Measurements from ENCODE around the gene TAF11L12.
"Not testable (repeated sequence)": the region's sequence is repeated elsewhere in the genome, so short reads cannot be mapped to it uniquely, and the experiment has no call there.

TAF11L12 gene

GRCh38 chr5:17610092-17610491 is at the start of gene TAF11L12:
Gene TAF11L12 (plus strand): TSS chr5:17610392.
- DNase-seq (ENCODE audit: low spot score) = not testable (repeated sequence)

DNA sequence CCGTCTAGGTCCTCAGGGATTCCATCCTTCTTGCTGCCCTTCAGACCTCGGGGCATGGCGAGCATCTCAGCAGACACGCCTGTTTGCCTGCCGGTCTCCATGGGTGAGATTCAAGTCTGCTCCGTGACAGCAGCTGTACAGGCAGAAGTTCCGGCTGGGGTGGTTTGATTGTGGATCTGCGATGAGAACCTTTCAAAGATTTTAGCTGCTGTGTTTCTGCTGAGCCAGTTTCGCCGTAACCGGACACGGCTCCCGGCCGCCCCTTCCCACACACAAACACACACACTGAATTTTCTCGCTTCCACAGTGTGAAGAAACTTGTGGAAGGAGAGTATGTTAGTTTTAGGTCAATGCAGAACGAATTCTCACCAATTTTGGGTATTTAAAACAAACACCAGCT is 24.5 kb upstream of the TAF11L12 start, which contains the start of gene TAF11L7:
TAF11L7 (minus strand) TSS at position 101 of the 400 bp plus-strand sequence.
- not testable (repeated sequence) for DNase-seq (ENCODE audit: low spot score)

- not testable (repeated sequence) for DNase-seq (ENCODE audit: low spot score)
Observed at GRCh38 chr5:17590860-17591259, 19.3 kb upstream of the TAF11L12 start, which contains the start of gene TAF11L8. Gene TAF11L8 (minus strand): TSS chr5:17590960.

- not testable (repeated sequence) for DNase-seq (ENCODE audit: low spot score)
Observed at GRCh38 chr5:17594255-17594654, 15.9 kb upstream of the TAF11L12 start, which contains the start of gene TAF11L9. Gene TAF11L9 (minus strand): TSS chr5:17594394.

GRCh38 chr5:17597728-17598127 is 12.5 kb upstream of the TAF11L12 start, which contains the start of gene TAF11L10:
Gene TAF11L10 (minus strand): TSS chr5:17597828.
- not testable (repeated sequence) for DNase-seq (ENCODE audit: low spot score)

DNA sequence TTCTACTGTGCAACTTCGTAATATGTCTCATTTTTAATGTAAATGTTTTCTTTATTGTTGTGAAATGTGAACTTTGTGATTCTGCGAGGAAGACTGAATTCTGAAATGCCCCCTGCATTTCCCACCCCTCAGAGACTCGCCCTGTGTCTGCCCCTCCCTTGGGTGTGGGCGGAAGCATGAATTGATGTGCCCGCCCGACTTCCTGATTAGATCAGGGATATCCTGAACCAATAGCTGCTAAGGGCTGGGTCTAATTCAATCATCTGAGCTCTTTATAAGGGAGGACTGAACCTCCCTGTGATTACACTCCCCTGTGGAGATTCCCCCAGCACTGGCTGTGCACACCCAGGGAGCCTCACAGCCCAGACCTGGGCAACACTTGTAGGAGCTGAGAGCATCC is 6.3 kb upstream of the TAF11L12 start, which contains the start of gene TAF11L11:
TAF11L11 (plus strand) TSS at position 304 of the 400 bp plus-strand sequence.
- DNase-seq (ENCODE audit: low spot score) = not testable (repeated sequence)

- DNase-seq (ENCODE audit: low spot score) = no peak
Observed at GRCh38 chr5:17604951-17605350, 5.2 kb upstream of the TAF11L12 start.

DNA sequence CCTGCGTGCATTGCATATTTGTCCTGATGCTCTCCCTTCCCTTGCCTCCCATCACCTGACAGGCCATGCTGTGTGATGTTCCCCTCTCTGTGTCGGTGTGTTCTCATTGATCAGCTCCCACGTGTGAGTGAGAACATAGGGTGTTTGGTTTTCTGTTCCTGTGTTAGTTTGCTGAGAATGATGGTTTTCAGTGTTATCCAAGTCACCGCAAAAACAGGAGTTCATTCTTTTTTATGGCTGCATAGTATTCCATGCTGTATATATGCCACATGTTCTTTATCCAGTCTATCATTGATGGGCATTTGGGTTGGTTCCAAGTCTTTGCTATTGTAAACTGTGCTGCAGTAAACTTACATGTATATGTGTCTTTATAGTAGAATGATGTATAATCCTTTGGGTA is 2.7 kb upstream of the TAF11L12 start:
- not testable (repeated sequence) for DNase-seq (ENCODE audit: low spot score)

GRCh38 chr5:17614872-17615605 is 4.8 kb downstream of the TAF11L12 start:
- DNase-seq (ENCODE audit: low spot score) = no peak

DNA sequence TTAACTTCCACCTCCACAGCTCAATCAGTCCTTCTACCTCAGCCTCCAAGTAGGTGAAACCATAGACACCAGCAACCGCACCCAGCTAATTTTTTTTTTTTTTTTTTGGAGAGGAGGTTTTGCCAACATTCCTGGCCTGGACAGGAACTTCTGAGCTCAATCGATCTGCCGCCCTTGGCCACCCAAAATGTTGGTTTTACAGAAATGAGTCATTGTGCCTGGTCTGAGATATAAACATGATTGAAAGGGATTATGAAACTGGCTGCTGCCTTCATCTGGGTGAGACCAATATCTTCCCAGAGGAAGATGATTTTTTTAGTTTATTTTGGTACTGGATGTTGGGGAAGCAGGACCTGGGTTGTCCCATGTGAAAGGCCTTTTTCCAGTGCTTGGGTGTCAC is 9.2 kb downstream of the TAF11L12 start:
- DNase-seq (ENCODE audit: low spot score) = no peak

GRCh38 chr5:17620627-17621026 is 10.4 kb downstream of the TAF11L12 start:
- no peak for DNase-seq (ENCODE audit: low spot score)

GRCh38 chr5:17625686-17626085 is 15.5 kb downstream of the TAF11L12 start:
- no peak for DNase-seq (ENCODE audit: low spot score)

GRCh38 chr5:17631788-17632187 is 21.6 kb downstream of the TAF11L12 start, which contains the start of gene TAF11L13:
Gene TAF11L13 (plus strand): TSS chr5:17632088.
- not testable (repeated sequence) for DNase-seq (ENCODE audit: low spot score)

- DNase-seq (ENCODE audit: low spot score) = no peak
Observed at GRCh38 chr5:17634160-17634559, 24.0 kb downstream of the TAF11L12 start, which contains the start of gene TAF11L14. Gene TAF11L14 (plus strand): TSS chr5:17634460.

DNA sequence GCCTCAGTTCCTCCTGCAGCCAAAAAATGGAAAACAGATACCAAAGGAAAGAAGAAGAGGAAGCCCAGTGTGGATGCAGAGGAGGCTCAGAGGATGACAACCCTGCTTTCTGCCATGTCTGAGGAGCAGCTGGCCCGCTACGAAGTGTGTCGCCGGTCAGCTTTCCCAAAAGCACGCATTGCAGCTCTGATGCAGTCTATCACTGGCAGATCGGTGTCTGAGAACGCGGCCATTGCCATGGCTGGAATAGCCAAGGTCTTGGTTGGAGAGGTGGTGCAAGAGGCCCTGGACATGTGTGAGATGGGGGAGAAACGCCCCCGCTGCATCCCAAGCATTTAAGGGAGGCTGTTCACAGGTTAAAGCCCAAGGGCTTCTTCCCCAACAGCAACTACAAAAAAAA is 39.0 kb downstream of the TAF11L12 start:
- DNase-seq (ENCODE audit: low spot score) = not testable (repeated sequence)

- not testable (repeated sequence) for DNase-seq (ENCODE audit: low spot score)
Observed at GRCh38 chr5:17655201-17655759, 45.1 kb downstream of the TAF11L12 start.

DNA sequence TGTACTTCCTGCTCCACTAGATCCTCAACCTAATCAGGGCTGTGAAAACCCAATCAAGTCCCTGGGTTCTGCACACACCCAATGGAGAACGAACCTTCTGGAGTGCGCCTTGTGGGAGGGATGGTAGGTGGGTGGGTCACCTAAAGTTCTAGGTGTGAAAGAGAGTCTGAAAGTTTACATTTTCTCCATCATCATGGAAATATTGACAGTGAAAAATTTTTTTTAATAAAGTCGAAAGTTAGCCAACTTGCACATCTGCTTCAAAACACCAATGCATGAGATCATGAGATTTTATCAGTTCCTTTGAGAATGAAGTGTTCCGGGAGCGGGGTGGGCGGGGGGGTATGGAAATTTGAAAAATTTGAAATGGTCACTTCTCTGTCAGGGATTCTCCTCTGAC is 45.7 kb downstream of the TAF11L12 start:
- DNase-seq (ENCODE audit: low spot score) = no peak

All from D341Med (cell line).